Mesodermal cell (in vitro differentiated cells): Measurements from ENCODE around the gene LRIT3.
"Not testable (repeated sequence)": the region's sequence is repeated elsewhere in the genome, so short reads cannot be mapped to it uniquely, and the experiment has no call there.

ENCODE experiments used
- H3K27ac ChIP-seq: 2 replicates; pipeline ENCODE4 v1.7.0; 2013; ENCODE audit warnings: mild to moderate bottlenecking, low read depth, low read length, moderate library complexity; ENCODE audit not compliant: severe bottlenecking
- H3K36me3 ChIP-seq: 2 replicates; pipeline ENCODE4 v1.7.1; 2013; ENCODE audit warnings: mild to moderate bottlenecking, low read length, moderate library complexity; ENCODE audit not compliant: control insufficient read depth, insufficient read depth
- H3K4me1 ChIP-seq: one replicate; pipeline ENCODE4 v1.7.1; 2013; ENCODE audit warnings: mild to moderate bottlenecking, low read length; ENCODE audit not compliant: insufficient read depth, control insufficient read depth, poor library complexity, severe bottlenecking
- H3K4me3 ChIP-seq: 2 replicates; pipeline ENCODE4 v1.7.0; 2013; ENCODE audit warnings: low read length, control low read depth, mild to moderate bottlenecking; ENCODE audit not compliant: insufficient read depth, poor library complexity, severe bottlenecking; ENCODE audit errors: extremely low read depth
- H3K9me3 ChIP-seq: 2 replicates; pipeline ENCODE4 v1.7.1; 2013; ENCODE audit warnings: mild to moderate bottlenecking, low read length, moderate library complexity; ENCODE audit not compliant: control insufficient read depth
- WGBS, 2 experiments: methylation state at CpG; one replicate each; pipeline ENCODE4 v1.1.5; 2013; ENCODE audit warnings: missing lambda C conversion rate in 2 of 2; ENCODE audit not compliant: insufficient coverage in 2 of 2; 5-methylcytosine and 5-hydroxymethylcytosine counted together

The LRIT3 gene

DNA sequence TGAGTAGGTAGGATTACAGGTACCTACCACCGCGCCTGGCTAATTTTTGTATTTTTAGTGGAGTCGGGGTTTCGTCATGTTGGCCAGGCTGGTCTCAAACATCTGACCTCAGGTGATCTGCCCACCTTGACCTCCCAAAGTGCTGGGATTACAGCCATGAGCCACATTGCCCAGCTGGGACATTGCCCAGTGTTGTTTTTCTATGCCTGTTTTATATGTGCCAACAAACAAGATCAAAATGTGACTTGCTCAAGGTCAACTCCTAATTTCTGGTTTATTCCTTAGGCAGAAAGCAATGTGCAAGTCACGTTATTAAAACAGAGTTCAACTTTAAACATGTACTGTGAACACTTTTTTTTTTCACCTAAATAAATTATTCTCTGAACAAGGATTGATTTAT lies 2.7 kb downstream of the LRIT3 start:
- H3K4me3 ChIP-seq = no peak overlapping the region
- no peaks in the 10 kb centered on the region for H3K9me3 ChIP-seq
- H3K36me3 ChIP-seq = no peaks in the 10 kb centered on the region
- WGBS, 2 experiments = 80 to 88% methylated on average over 3 to 5 of the region's 5 CpGs
- H3K4me1 ChIP-seq = no peaks in the 10 kb centered on the region
- no peak overlapping the region for H3K27ac ChIP-seq

DNA sequence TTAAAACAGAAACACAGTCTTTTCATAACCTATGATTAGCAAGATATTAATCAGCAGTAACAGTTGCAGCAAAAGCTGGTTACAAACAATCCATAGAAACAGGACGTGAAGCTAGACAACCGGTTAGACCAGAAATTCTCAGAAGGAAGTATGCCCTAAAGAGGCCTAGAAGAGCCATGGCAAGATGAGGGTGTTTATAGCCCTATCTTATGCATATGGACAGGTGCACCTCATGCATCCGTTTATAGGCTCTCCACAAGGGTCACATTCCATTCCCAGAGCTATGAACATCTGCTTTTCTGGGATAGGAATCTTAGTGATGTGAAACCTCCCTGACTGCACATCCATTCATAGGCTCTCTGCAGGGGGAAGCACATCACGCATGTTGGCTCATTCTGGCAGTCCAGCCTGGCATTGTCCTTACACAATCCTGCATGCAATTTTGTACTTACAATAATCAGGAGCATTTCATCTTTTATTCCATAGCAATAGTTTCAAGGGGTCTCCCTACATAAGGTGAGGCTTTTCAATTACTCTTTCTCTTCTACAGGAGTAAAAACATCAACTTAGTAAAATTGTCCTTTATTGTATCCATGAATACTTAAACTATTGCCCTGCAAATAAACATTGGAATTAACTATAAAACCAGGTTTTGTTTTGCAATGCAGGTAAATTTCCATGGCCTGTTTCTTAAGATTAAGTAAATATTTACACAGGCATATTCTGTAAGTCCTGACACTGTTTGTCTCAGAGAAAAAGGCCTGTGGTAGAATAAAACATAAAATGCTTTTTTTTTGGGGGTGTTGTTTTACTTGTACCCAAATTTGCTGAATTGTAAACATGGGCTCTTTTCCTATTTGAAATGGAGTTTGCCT lies 11.8 kb downstream of the LRIT3 start:
- not testable (repeated sequence) for H3K36me3 ChIP-seq, H3K27ac ChIP-seq, H3K9me3 ChIP-seq, H3K4me3 ChIP-seq, H3K4me1 ChIP-seq
- 75% methylated on average over 3 of the region's 4 CpGs; no CpG with 5 or more reads in 1 of the 2 experiments for WGBS, 2 experiments

DNA sequence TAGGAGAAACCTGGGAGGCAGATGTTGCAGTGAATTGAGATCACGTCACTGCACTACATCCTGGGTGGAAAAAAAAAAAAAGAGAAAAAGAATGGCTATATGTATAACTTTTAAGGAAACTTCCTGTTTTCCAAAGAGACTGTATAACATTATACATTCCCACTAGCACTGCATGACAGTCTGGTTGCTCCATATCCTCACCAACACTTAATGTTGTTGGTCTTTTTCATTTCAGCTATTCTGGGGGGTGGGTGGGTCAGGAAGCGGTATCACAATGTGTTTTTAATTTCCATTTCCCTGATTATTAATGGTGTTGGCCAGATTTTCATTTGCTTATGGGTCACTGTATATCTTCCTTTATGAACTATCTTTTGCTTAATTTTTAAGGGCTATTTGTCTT lies 13.4 kb downstream of the LRIT3 start:
- WGBS, 2 experiments = no CpG with 5 or more reads among the region's 2 CpGs
- no peaks in the 10 kb centered on the region for H3K4me1 ChIP-seq
- no peak overlapping the region for H3K27ac ChIP-seq
- no peaks in the 10 kb centered on the region for H3K36me3 ChIP-seq
- no peak overlapping the region for H3K4me3 ChIP-seq
- H3K9me3 ChIP-seq = peaks cover 4% of the 10 kb centered on the region

DNA sequence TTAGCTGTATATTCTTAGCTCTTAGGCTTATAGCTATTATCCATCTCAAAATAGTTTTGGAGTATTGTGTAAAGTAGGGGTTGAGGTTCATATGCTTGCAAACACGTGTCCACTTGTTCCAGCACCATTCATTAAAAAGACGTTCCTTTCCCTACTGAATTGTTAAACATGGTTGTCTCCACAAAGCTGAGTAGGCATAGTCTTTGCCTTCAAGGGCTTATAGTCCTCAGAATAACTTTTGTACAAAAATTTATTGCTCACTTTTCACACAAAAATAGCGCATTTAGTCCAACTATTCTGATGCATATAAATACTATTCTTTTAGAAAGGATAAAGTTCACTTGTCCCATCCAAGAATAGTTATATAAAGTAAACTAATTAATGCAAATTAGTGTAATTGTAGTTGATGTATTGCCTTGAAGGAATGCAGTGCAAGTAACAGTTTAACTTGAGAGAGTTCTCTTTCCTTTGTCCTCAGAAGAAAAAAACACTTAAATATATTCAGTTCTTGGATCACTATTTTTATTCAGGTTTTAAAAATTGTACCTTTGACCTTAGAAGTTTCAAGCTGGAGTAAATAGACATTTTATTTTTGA lies 14.1 kb downstream of the LRIT3 start:
- no peaks in the 10 kb centered on the region for H3K4me1 ChIP-seq
- no peak overlapping the region for H3K27ac ChIP-seq
- WGBS, 2 experiments = 100% methylated on average over 2 of the region's 3 CpGs
- H3K9me3 ChIP-seq = peaks cover 4% of the 10 kb centered on the region
- no peaks in the 10 kb centered on the region for H3K36me3 ChIP-seq
- H3K4me3 ChIP-seq = no peak overlapping the region

GRCh38 chr4:109864134-109864533 lies 16.2 kb downstream of the LRIT3 start:
- H3K4me1 ChIP-seq = no peaks in the 10 kb centered on the region
- H3K9me3 ChIP-seq = no peaks in the 10 kb centered on the region
- no peak overlapping the region for H3K27ac ChIP-seq
- H3K4me3 ChIP-seq = no peak overlapping the region
- H3K36me3 ChIP-seq = no peaks in the 10 kb centered on the region

DNA sequence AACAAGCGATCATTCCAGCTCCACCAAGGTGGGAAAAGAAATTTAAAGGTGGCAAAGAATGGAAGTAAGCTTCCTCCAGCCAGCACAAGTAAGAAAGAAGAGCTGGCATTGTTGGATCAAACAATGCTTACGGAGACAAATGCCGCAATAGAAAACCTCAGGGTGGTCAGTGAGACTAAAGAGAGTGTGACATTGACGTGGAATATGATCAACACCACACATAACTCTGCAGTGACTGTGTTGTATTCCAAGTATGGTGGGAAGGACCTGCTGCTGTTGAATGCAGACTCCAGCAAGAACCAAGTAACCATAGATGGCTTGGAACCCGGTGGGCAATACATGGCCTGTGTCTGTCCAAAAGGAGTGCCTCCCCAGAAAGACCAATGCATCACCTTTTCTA lies 22.2 kb downstream of the LRIT3 start:
- WGBS, 2 experiments = 33 to 50% methylated on average over 1 of the region's 5 CpGs
- no peak overlapping the region for H3K4me3 ChIP-seq
- no peaks in the 10 kb centered on the region for H3K36me3 ChIP-seq
- H3K4me1 ChIP-seq = no peaks in the 10 kb centered on the region
- no peak overlapping the region for H3K27ac ChIP-seq
- H3K9me3 ChIP-seq = no peaks in the 10 kb centered on the region

DNA sequence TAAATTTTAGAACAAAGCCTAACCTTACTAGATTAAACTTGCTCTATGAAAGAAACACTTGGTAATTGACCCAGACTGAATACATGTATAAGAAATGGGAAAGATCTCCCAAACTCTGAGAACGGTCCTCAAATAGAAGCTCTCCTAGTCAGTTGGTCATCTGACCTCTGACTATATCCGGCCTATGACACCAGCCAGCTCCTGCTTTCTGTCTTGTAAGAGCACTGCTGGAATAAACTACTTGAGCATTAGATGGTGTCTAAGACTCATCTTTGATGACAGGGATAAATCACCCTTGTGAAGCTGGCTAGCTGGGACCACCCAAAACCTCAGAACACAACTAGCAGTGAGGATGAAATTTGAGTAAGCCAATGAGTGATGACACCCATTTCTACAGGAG lies 24.2 kb downstream of the LRIT3 start:
- H3K9me3 ChIP-seq = no peaks in the 10 kb centered on the region
- H3K36me3 ChIP-seq = no peaks in the 10 kb centered on the region
- H3K27ac ChIP-seq = no peak overlapping the region
- no peaks in the 10 kb centered on the region for H3K4me1 ChIP-seq
- 89% methylated on average over 2 of the region's 2 CpGs; no CpG with 5 or more reads in 1 of the 2 experiments for WGBS, 2 experiments
- no peak overlapping the region for H3K4me3 ChIP-seq

DNA sequence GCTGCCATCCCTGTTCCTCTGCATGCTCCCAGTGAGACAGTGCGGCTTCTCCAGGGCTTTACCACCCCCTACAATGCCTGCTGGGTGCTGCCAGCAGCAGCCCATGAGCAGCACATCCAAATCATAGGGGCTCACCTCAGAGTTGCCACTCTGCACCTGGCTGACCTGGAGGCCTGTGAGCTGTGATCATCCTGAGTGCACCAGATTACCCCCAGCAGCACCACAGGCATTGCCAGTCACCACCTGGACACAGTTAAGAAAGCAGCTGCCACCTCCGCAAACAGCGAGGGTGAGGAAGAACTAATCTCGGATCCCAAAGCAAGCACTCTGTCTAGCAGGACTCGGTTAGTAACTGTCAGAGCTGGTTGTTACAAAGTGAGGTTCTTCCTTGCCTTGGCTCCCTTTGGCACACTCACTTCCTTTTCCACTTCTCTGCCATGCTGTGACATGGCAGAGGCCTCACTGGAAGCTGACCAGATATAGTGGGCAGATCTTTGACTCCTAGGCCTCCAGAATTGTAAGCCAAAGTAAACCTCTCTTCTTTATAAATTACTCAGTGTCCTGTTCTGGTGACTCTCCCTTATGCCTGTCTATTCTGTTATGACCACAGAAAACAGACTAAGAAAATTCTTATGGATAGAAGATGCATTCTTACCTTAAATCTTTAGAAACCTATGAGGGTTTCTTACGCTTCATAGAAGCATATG lies 25.2 kb downstream of the LRIT3 start:
- Histone ChIP-seq H3K27ac (no peak overlapping the region), H3K36me3 (no peaks in the 10 kb centered on the region), H3K4me3 (no peak overlapping the region), H3K9me3 (no peaks in the 10 kb centered on the region), H3K4me1 (no peaks in the 10 kb centered on the region)
- WGBS, 2 experiments = 86 to 90% methylated on average over 3 to 4 of the region's 6 CpGs

- 68 to 80% methylated on average over 8 to 9 of the region's 11 CpGs for WGBS, 2 experiments
- Histone ChIP-seq H3K27ac (no peak overlapping the region), H3K36me3 (no peaks in the 10 kb centered on the region), H3K4me3 (no peak overlapping the region), H3K4me1 (no peaks in the 10 kb centered on the region), H3K9me3 (no peaks in the 10 kb centered on the region)
Observed at GRCh38 chr4:109873791-109874514, 26.0 kb downstream of the LRIT3 start.

DNA sequence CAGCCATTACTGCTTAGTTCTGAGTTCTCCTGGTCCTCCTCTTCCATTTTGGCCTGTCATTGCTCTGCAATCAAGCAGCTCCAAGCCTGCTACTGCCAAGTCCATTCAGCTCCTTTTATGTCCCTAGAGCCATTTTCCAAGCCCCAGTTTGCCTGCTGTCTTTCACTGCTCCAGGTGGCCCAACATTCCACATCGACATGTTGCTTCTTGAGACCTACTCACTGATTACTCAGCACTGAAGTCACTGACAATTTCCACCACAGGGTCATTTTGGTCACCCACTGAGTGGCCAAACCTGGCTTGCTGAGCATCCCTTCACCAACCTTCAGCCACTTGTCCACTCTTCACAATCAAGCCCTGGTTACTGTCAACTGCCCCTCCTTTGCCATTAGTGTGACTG lies 27.2 kb downstream of the LRIT3 start:
- Histone ChIP-seq H3K36me3 (no peaks in the 10 kb centered on the region), H3K4me1 (no peaks in the 10 kb centered on the region), H3K27ac (no peak overlapping the region), H3K9me3 (no peaks in the 10 kb centered on the region), H3K4me3 (no peak overlapping the region)
- 89 to 100% methylated on average over 1 of the region's 1 CpG for WGBS, 2 experiments
